HepG2 (cell line): ENCODE results near the gene MTPN. TPM values are rescaled to one million over a fixed set of nuclear protein-coding genes. Genes with fewer than 3 reads are reported as not detected.

Experiments used
- BRCA1 ChIP-seq: sonication (generic); formaldehyde crosslinking; IDR thresholded peaks from 2 replicates; pipeline ENCODE4 v1.4.0; 2020; ENCODE audit warnings: missing genetic modification reagents
- CHCHD3 ChIP-seq: sonication (generic); formaldehyde crosslinking; IDR thresholded peaks from 2 replicates; pipeline ENCODE4 v1.8.0; 2022; ENCODE audit warnings: mild to moderate bottlenecking, missing genetic modification reagents, moderate library complexity
- CREM ChIP-seq, 2 experiments: sonication (generic) in 1 of 2; formaldehyde crosslinking in 1 of 2; IDR thresholded peaks; 2 replicates each; pipeline versions ENCODE4 v1.4.0 to v1.6.1; 2016 to 2020; ENCODE audit warnings: antibody characterized with exemption in 1 of 2, mild to moderate bottlenecking in 1 of 2, missing genetic modification reagents in 1 of 2
- FOXJ3 ChIP-seq: sonication (generic); formaldehyde crosslinking; IDR thresholded peaks from 2 replicates; pipeline ENCODE4 v1.4.0; 2020; ENCODE audit warnings: missing genetic modification reagents, mild to moderate bottlenecking, borderline replicate concordance
- HES4 ChIP-seq: sonication (generic); formaldehyde crosslinking; IDR thresholded peaks from 2 replicates; pipeline ENCODE4 v1.9.0; 2021; ENCODE audit warnings: mild to moderate bottlenecking, missing genetic modification reagents, borderline replicate concordance
- IRF1 ChIP-seq: sonication (generic); formaldehyde crosslinking; IDR thresholded peaks from 2 replicates; pipeline ENCODE4 v1.4.0; 2020; ENCODE audit warnings: low read depth, mild to moderate bottlenecking, missing genetic modification reagents
- KDM5A ChIP-seq: fragments of 200-600 bp; sonication (generic); IDR thresholded peaks from 2 replicates; pipeline ENCODE4 v1.7.0; 2018; ENCODE audit warnings: antibody characterized with exemption, mild to moderate bottlenecking, low read length, borderline replicate concordance
- KMT2B ChIP-seq: IDR thresholded peaks from 2 replicates; pipeline ENCODE4 v1.6.1; 2016; ENCODE audit warnings: missing genetic modification reagents, missing compliant biosample characterization
- MED13 ChIP-seq: sonication (generic); formaldehyde crosslinking; IDR thresholded peaks from 2 replicates; pipeline ENCODE4 v1.5.0; 2020; ENCODE audit warnings: missing genetic modification reagents
- MEF2D ChIP-seq: sonication (generic); formaldehyde crosslinking; IDR thresholded peaks from 2 replicates; pipeline ENCODE4 v1.5.1; 2020; ENCODE audit warnings: mild to moderate bottlenecking, missing genetic modification reagents
- NR2F2 ChIP-seq: IDR thresholded peaks from 2 replicates; pipeline ENCODE4 v1.6.1; 2012; ENCODE audit warnings: low read depth, inconsistent platforms, borderline replicate concordance
- PBX2 ChIP-seq: IDR thresholded peaks from 2 replicates; pipeline ENCODE4 v1.6.1; 2016; ENCODE audit warnings: control low read depth
- RFX1 ChIP-seq: fragments of 450-650 bp; IDR thresholded peaks from 2 replicates; pipeline ENCODE4 v1.6.1; 2017
- SSRP1 ChIP-seq: IDR thresholded peaks from 2 replicates; pipeline ENCODE4 v1.6.1; 2016; ENCODE audit warnings: control low read depth
- TFAP4 ChIP-seq: sonication (generic); IDR thresholded peaks from 2 replicates; pipeline ENCODE4 v1.6.1; 2016; ENCODE audit warnings: low read depth, borderline replicate concordance
- XRCC5 ChIP-seq: fragments of 200-400 bp; formaldehyde crosslinking; optimal IDR thresholded peaks from 2 replicates; pipeline ENCODE3; 2017; ENCODE audit warnings: mild to moderate bottlenecking, low read length
- ZC3H4 ChIP-seq: sonication (generic); formaldehyde crosslinking; IDR thresholded peaks from 2 replicates; pipeline ENCODE4 v1.4.0; 2020; ENCODE audit warnings: missing genetic modification reagents, borderline replicate concordance
- ZEB1 ChIP-seq: IDR thresholded peaks from 2 replicates; pipeline ENCODE4 v1.6.1; 2012; ENCODE audit warnings: mild to moderate bottlenecking, low read depth, inconsistent platforms; ENCODE audit not compliant: insufficient replicate concordance
- ZFY ChIP-seq: sonication (generic); formaldehyde crosslinking; IDR thresholded peaks from 2 replicates; pipeline ENCODE4 v1.4.0; 2020; ENCODE audit warnings: missing genetic modification reagents
- ZNF33A ChIP-seq: sonication (generic); formaldehyde crosslinking; IDR thresholded peaks from 2 replicates; pipeline ENCODE4 v1.5.1; 2020; ENCODE audit warnings: missing genetic modification reagents, mild to moderate bottlenecking, moderate library complexity, borderline replicate concordance
- ZNF367 ChIP-seq: sonication (generic); formaldehyde crosslinking; IDR thresholded peaks from 2 replicates; pipeline ENCODE4 v1.4.0; 2020; ENCODE audit warnings: missing genetic modification reagents, borderline replicate concordance
- ZNF484 ChIP-seq: sonication (generic); formaldehyde crosslinking; IDR thresholded peaks from 2 replicates; pipeline ENCODE4 v1.5.1; 2020; ENCODE audit warnings: mild to moderate bottlenecking, low read depth, missing genetic modification reagents, borderline replicate concordance
- ZNF501 ChIP-seq: sonication (generic); formaldehyde crosslinking; IDR thresholded peaks from 2 replicates; pipeline ENCODE4 v1.5.1; 2020; ENCODE audit warnings: mild to moderate bottlenecking, moderate library complexity, missing genetic modification reagents
- ZNF547 ChIP-seq: sonication (generic); formaldehyde crosslinking; IDR thresholded peaks from 2 replicates; pipeline ENCODE4 v1.5.1; 2020; ENCODE audit warnings: mild to moderate bottlenecking, missing genetic modification reagents
- ZNF563 ChIP-seq: sonication (generic); formaldehyde crosslinking; IDR thresholded peaks from 2 replicates; pipeline ENCODE4 v1.8.0; 2022; ENCODE audit warnings: mild to moderate bottlenecking, moderate library complexity, missing genetic modification reagents
- ZNF670 ChIP-seq: sonication (generic); formaldehyde crosslinking; IDR thresholded peaks from 2 replicates; pipeline ENCODE4 v1.8.0; 2022; ENCODE audit warnings: mild to moderate bottlenecking, missing genetic modification reagents, borderline replicate concordance
- ZNF709 ChIP-seq: sonication (generic); formaldehyde crosslinking; IDR thresholded peaks from 2 replicates; pipeline ENCODE4 v1.5.0; 2020; ENCODE audit warnings: mild to moderate bottlenecking, missing genetic modification reagents
- ZNF883 ChIP-seq: sonication (generic); formaldehyde crosslinking; IDR thresholded peaks from 2 replicates; pipeline ENCODE4 v1.5.1; 2020; ENCODE audit warnings: mild to moderate bottlenecking, missing genetic modification reagents; ENCODE audit errors: not compliant biosample characterization
- polyA plus RNA-seq, 8 experiments: library from polyadenylated mRNA; depleted of rRNA in 3 of 8; stranded (reverse) in 7 of 8; unstranded in 1 of 8; fragments of >200 nt; fragmentation: Illumina TruSeq in 4 of 8; extraction: Trizol in 4 of 8; gene quantifications; 2 replicates each; pipeline versions ENCODE4 v1.2.1 to v1.2.3, GENCODE V29; 2011 to 2016; ENCODE audit warnings: low read depth in 4 of 8, missing spikeins in 1 of 8, mixed read lengths in 1 of 8; ENCODE audit not compliant: insufficient read depth in 1 of 8
- total RNA-seq, 5 experiments: library from RNA; depleted of rRNA; stranded (reverse); fragments of >200 nt; fragmentation: Illumina TruSeq; extraction: Trizol; gene quantifications; 2 replicates each; pipeline ENCODE4 v1.2.3, GENCODE V29; 2016; ENCODE audit warnings: low read depth in 1 of 5

MTPN gene
- total and polyA plus RNA-seq, 2 of the 13 experiments (the other 11 are each of a cell fraction or from before 2014, with no cell fraction given): 31.1 to 71.7 TPM

- peak; percentile 55 for TF ChIP-seq MEF2D (CRISPR knock-in tag)
- peak; percentile 61; the same call in 1 of the 2 replicates for TF ChIP-seq ZNF547 (CRISPR knock-in tag)
- peak; percentile 84; the same call in 1 of the 2 replicates for TF ChIP-seq ZNF501 (CRISPR knock-in tag)
- TF ChIP-seq ZFY (CRISPR knock-in tag): peak; percentile 91
- no peak for TF ChIP-seq BRCA1 (CRISPR knock-in tag)
- peak; percentile 64; the same call in 1 of the 2 replicates for TF ChIP-seq MED13 (CRISPR knock-in tag)
- no peak for TF ChIP-seq ZNF33A
- TF ChIP-seq ZNF563 (CRISPR knock-in tag): peak; percentile 72; the same call in 1 of the 2 replicates
- no peak for TF ChIP-seq ZEB1
- no peak for TF ChIP-seq FOXJ3 (CRISPR knock-in tag)
- no peak for TF ChIP-seq CHCHD3 (CRISPR knock-in tag)
- peak; percentile 95 for TF ChIP-seq KMT2B (CRISPR knock-in tag)
- no peak for TF ChIP-seq IRF1 (CRISPR knock-in tag)
- TF ChIP-seq ZC3H4: no peak; the same call in 1 of the 2 replicates
- TF ChIP-seq NR2F2: no peak
- TF ChIP-seq SSRP1: no peak
- no peak for TF ChIP-seq ZNF367 (CRISPR knock-in tag)
- TF ChIP-seq ZNF883 (CRISPR knock-in tag): peak; percentile 46
- TF ChIP-seq PBX2 (CRISPR knock-in tag): no peak
- no peak; the same call in 1 of the 2 replicates for TF ChIP-seq ZNF709 (CRISPR knock-in tag)
- no peak for TF ChIP-seq ZNF484 (CRISPR knock-in tag)
- peak; percentile 83 for TF ChIP-seq KDM5A
- peak; percentile 47; the same call in 1 of the 2 replicates for TF ChIP-seq CREM (IDR thresholded peaks at IDR 0.05)
- no peak for TF ChIP-seq CREM (CRISPR knock-in tag; IDR thresholded peaks at IDR 0.05)
- peak; percentile 63 for TF ChIP-seq XRCC5
- no peak for TF ChIP-seq RFX1
- TF ChIP-seq ZNF670 (CRISPR knock-in tag): no peak
- no peak for TF ChIP-seq TFAP4
- TF ChIP-seq HES4: no peak
Measured at GRCh38 chr7:135977007-135977741, at the start of gene MTPN (continued).
